Activated naive CD4-positive, alpha-beta T cell treated with anti-CD3 and anti-CD28 coated beads, Interleukin-2, amount 50 U/mL, for 72 hours (primary cell): ENCODE data around the gene NMNAT1. TPM values are rescaled to one million over a fixed set of nuclear protein-coding genes. Genes with fewer than 3 reads are reported as not detected.

Source experiments
- ATAC-seq, 2 donors: fragments of 150-1000 bp; cut with Tn5 transposase; 2 replicates each; pipeline ENCODE4 v1.10.0; 2021; ENCODE audit warnings: mild to moderate bottlenecking in 2 of 2, moderate library complexity in 2 of 2
- DNase-seq, 2 donors: peaks; one replicate each; pipeline ENCODE4 v3.0.0; 2021 to 2022; ENCODE audit warnings: low spot score in 2 of 2
- H3K27ac Mint-ChIP-seq, 2 donors: one replicate each; pipeline ENCODE4 v1.8.0; 2022; ENCODE audit warnings: mild to moderate bottlenecking in 2 of 2, mixed read lengths in 2 of 2
- H3K36me3 Mint-ChIP-seq, 2 donors: one replicate each; pipeline ENCODE4 v1.8.0; 2022; ENCODE audit warnings: mixed read lengths in 2 of 2
- H3K9me3 Mint-ChIP-seq, 2 donors: one replicate each; pipeline ENCODE4 v1.8.0; 2022; ENCODE audit warnings: mixed read lengths in 2 of 2
- total RNA-seq, 2 donors: library from RNA; stranded (reverse); gene quantifications; one replicate each; pipeline ENCODE4 v1.2.3, GENCODE V29; 2022

The NMNAT1 gene
- total RNA-seq: 10 to 100 TPM in 1 of 2 donors, 1 to 10 TPM in 1; 6.0 to 13.1 TPM

DNA sequence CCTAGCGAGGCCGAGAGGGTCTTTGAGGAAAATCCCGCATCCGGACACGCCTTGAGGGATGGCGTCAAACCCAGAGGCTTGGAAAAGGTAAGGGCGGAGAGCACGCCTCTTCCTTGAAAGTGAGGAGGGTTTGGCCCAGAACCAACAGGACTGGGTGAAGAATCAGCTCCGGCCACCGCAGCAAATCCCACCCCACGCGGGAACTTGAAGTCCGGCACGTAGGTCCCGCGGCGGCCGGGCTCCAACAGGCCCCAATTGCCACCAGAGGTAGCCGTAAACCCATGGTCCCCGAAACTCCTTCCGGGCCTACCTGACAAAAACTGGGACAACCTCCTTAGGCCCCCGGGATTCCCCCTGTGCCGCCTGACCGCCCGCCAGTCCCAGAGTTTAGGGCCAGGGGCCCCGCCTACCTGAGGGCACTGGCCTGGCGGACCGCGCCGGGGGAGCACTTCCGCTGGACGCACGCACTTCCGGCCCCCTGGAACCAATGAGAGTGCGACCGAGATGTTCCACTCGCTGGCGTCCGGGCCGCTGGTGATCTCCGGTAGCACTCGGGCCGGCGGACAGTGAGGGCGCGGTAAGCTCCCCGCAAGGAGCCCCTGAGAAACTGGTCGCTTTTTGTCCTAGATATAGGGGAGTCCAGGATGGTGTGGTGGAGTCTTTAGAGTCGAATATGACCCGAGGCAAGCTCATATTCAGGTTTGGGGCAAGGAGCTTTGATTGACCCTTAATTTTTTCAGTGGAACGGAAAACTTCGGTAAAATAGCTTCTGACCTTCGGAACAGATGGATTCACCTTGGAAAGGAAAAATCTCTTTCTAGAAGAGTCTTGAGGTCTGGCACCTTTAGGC lies at the start of gene NMNAT1, which contains the start of gene LZIC:
Gene NMNAT1 (plus strand): TSS at position 537 of the 850 bp plus-strand sequence. CDS start 28,599 bp downstream, outside the sequence.
Gene LZIC (minus strand): TSS at position 453 of the 850 bp plus-strand sequence. CDS start 6,772 bp downstream, outside the sequence.
- ATAC-seq (peak; percentile 98 to 99), DNase-seq (peak; percentile 93 to 97)
- no peaks in the 10 kb centered on the region for H3K9me3 Mint-ChIP-seq
- peaks cover 13 to 14% of the 10 kb centered on the region in 2 donors for H3K36me3 Mint-ChIP-seq
- H3K27ac Mint-ChIP-seq: peak within 1 kb of the TSS; percentile 96 to 99

DNA sequence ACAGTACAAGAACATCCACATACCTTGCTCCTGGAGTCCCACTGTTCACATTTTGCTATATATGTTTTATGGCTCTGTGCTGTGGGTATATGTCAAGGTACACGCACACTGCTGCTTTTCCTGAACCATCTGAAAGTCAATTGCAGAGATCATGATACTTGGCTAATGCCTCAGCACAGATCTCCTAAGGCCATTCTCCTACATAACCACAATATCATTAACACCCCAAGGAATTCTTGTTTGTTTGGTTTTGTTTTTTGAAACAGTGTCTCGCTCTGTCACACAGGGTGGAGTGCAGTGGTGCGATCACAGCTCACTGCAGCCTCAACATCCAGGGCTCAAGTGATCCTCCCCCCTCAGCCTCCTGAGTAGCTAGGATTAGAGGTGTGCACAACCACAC lies 49.2 kb upstream of the NMNAT1 start:
- H3K9me3 Mint-ChIP-seq: no peaks in the 10 kb centered on the region
- peak overlapping the region in 1 of 2 donors; percentile 58 for H3K27ac Mint-ChIP-seq
- H3K36me3 Mint-ChIP-seq: no peaks in the 10 kb centered on the region
- ATAC-seq (no peak), DNase-seq (no peak)

DNA sequence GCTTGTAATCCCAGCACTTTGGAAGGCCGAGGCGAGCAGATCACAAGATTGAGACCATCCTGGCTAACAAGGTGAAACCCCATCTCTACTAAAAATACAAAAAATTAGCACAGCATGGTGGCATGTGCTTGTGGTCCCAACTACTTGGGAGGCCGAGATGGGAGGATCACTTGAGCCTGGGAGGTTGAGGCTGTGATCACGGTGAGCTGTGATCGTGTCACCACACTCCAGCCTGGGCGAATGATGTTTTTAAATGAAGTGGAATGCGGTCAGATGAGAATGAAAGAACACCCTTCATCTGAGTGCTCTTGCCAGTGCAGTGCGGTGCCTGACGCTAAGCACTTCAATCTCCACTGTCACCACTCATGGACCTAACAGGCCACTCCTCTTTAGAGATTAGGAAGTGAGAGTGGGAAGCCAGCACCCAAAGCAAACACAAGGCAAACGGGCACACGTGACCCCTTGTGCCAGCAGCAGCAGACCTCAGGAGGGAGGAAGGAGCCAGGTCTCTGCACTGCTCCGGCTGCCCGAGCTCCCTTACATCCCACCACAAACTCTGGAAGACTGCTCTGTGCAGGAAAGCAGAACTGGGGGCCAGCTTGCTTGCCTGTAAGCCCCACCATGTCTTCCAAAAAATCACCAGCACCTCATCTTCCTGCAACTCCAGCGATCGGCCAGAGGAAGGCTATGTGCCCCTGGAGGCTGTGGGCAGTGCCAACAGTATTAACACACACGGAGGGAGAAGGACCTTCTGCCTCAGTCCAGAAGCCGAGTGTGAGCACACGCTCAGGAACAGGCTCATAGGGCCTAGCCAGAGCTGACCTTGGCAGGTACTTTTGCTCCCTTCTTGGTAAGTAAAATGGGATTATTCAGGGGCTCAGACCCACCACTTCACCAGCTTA lies 42.9 kb upstream of the NMNAT1 start:
- Mint-ChIP-seq H3K36me3 (no peaks in the 10 kb centered on the region), H3K27ac (no peak overlapping the region), H3K9me3 (no peaks in the 10 kb centered on the region)
- DNase-seq (no peak), ATAC-seq (peak in 1 of 2 donors; percentile 4)

DNA sequence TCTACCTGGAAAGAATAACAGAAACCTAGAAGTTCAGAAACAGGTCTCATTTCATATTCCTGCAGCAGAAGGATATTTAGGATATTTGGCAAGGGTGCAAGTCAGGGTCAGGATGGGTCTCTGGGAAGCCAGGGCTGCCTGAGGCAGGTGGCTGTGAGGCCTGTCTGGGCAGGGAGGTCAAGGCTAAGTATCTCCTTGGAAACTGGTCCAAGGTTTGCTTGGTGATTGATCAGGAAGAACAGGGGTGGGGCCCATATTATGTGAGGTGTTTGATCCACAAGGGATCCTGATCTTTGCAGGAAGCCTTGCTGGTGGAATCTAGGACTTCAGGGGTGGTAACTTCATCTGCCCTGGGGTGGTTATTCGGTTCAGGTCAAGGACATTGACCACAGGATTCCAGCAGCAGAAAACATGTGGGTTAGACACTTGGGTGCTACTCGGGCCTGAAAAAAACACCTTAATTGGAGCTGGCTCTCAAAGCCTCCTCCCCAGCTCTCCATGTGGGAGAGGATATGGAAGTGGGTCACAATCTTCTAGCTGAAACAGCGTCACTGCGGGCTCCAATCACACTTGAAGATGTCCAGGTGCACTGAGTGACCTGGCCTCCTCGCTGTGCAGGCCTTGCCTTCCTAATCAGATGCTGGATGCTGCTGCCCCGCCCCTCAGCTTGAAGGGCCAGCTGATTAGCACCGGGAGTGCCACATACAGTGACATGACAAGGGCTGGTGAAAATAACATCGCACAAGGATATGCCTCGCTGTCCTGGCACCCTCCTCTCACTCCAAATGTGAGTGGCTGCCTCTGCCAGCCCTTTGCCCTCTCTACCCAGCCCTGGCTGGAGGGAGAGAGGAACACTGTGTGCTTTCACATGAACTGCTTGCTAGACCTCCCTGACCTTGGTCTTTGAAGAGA lies 41.9 kb upstream of the NMNAT1 start:
- ATAC-seq (no peak), DNase-seq (no peak)
- H3K36me3 Mint-ChIP-seq: no peaks in the 10 kb centered on the region
- H3K9me3 Mint-ChIP-seq: no peaks in the 10 kb centered on the region
- H3K27ac Mint-ChIP-seq: no peak overlapping the region

DNA sequence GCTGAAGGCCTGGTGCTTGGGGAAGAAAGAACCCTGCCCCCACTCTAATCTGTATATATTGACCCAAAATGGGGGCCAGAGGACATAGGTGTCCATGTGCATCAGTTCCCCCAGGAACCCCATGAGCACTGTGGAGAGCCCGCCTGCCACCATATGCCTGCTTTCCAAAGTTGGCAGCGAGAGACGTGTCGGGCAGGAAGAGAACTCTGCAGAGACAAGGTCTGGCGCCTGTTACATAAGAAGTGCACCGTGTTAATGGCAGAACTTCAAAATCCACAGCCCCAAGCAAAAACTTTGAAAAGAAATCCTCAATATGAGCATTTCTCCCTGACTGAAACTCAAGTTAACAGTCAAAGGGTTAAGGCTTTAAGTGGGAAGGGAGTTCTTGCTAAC lies 41.2 kb upstream of the NMNAT1 start:
- Mint-ChIP-seq H3K9me3 (no peaks in the 10 kb centered on the region), H3K27ac (no peak overlapping the region), H3K36me3 (no peaks in the 10 kb centered on the region)
- ATAC-seq (no peak), DNase-seq (no peak)

DNA sequence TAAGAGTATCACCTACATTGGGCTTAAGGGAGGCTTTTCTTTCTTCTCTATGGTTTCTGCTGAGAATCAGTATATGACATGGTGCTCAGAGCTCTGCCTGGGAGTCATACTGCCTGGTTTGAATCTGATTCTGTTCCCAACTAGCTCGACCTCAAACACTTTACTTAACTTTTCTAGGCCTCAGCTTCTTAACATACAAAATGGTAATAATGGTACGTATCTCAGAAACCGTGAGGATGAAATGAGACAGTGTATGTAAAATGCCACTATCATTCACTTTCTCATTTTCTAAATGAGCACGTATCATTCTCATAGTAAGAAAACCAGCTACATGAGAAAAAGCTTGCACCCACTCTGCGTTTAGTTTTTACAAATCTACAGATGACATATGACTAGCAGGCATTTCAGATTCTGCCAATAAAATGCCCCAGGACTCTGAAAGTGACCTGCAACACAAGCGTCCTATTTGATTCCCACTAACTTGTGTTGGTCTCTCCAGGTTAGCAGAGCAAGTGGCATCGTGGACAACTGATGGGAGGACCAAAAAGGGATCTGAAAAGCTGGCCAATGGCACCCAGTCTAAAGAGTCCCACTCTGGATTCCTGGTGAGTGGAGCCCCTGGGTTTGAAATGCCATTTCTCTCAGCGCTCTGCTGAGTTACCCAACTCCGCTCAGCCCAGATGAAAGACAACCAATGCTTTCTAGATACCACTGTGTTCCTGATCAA lies 39.3 kb upstream of the NMNAT1 start:
- peak overlapping the region; percentile 76 to 94 for H3K27ac Mint-ChIP-seq
- peak; percentile 89 to 94 for ATAC-seq
- H3K9me3 Mint-ChIP-seq: no peaks in the 10 kb centered on the region
- H3K36me3 Mint-ChIP-seq: peaks cover 0 to 5% of the 10 kb centered on the region in 2 donors
- peak in 1 of 2 donors; percentile 35 for DNase-seq

DNA sequence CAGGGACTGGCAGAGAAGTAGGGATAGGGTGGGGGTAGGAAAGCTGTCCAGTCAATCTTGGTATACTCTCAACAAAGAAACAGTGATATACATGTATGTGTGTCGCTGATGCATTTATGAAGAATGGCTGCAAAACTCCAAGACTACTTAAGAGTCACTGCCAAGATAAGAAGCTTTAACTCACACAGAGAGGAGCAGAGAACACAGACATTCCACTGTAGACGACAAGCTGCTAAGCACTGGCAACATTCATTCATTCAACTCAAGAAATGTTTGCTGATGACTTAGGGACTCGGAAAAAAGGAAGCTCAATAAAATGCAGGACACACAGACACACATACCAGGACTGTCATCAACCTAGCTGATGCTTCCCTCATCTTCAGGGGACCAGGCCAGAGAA lies 38.7 kb upstream of the NMNAT1 start:
- peaks cover 6 to 11% of the 10 kb centered on the region in 2 donors for H3K36me3 Mint-ChIP-seq
- H3K27ac Mint-ChIP-seq: peak overlapping the region; percentile 76 to 94
- H3K9me3 Mint-ChIP-seq: no peaks in the 10 kb centered on the region
- ATAC-seq (no peak), DNase-seq (no peak)

DNA sequence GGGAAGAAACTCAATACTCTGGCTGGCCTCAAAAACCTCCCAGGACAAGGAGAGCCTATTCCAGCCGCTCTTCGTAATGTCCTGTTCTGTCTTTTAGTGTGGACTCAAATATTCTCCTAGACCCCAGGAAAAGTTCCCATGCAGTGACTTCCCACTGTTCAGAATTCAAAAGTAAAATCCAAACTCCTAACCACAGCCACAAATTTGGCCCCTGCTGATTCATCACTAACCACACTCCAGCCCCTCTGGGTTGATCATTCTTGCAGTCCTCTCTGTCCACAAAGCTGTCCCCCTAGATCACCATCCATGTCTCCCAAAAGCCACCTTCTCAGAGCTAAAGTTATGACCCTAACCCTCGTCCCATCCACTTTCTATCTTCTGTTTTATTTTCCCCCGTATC lies 38.3 kb upstream of the NMNAT1 start:
- Mint-ChIP-seq H3K27ac (peak overlapping the region; percentile 5 to 76), H3K36me3 (peaks cover 6 to 12% of the 10 kb centered on the region in 2 donors), H3K9me3 (no peaks in the 10 kb centered on the region)
- no peak for DNase-seq
- ATAC-seq: no peak

DNA sequence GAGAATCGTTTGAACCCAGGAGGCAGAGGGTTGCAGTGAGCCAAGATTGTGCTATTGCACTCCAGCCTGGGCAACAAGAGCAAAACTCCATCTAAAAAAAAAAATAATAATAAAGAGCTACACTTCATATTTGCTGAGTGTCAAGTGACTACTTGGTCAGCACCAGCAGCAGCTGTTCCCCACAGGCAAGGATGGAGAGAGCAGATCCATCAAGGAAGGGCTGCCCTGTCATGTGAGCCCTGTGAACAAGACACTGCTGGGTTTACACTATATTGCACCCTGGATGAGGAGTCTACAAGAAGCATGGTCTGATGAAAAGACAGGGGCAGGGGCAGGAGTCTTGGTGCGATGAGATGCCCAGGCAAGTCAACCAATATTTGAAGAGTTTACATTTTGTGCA lies 36.8 kb upstream of the NMNAT1 start:
- no peaks in the 10 kb centered on the region for H3K9me3 Mint-ChIP-seq
- ATAC-seq (no peak), DNase-seq (no peak)
- H3K36me3 Mint-ChIP-seq: peaks cover 6 to 12% of the 10 kb centered on the region in 2 donors
- H3K27ac Mint-ChIP-seq: no peak overlapping the region

DNA sequence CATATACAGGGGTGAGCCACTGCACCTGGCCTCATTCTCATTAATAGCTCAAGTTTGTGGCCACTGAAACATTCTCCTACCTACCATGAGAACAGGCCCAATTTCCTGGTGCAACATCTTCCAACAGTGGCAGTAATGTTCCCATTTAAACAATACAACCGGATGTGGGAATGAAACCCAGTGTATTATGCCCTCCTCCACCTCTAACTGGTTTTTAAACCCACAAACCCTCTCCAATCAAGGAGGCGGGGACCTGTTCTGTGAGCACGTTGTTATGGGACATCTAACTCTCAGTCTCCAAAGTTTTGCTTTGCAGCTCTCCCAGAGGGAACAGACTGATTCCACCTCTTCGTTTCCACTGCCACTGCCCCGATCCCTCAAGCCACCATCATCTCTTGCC lies 35.8 kb upstream of the NMNAT1 start:
- Mint-ChIP-seq H3K9me3 (no peaks in the 10 kb centered on the region), H3K27ac (peak overlapping the region in 1 of 2 donors; percentile 3), H3K36me3 (peaks cover 6 to 12% of the 10 kb centered on the region in 2 donors)
- DNase-seq: no peak
- ATAC-seq: no peak

DNA sequence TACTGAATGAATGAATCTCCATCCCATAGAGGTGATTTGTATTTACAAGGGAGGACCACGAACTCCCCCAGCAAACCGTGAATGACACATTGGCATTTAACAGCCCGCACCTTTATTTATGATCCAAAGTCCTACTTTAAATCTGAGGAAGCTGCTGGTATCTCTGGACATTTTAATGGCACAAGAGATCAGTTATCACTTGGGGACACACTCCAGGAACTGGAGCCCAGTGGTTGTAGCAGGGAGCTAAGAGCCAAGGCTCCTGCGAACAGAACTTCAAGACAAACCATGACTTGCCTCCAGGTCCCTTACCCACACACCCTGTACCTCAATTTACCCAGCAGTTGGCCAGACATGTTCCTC lies 34.4 kb upstream of the NMNAT1 start:
- peak overlapping the region; percentile 95 to 99 for H3K27ac Mint-ChIP-seq
- H3K36me3 Mint-ChIP-seq: peaks cover 6 to 12% of the 10 kb centered on the region in 2 donors
- no peaks in the 10 kb centered on the region for H3K9me3 Mint-ChIP-seq

DNA sequence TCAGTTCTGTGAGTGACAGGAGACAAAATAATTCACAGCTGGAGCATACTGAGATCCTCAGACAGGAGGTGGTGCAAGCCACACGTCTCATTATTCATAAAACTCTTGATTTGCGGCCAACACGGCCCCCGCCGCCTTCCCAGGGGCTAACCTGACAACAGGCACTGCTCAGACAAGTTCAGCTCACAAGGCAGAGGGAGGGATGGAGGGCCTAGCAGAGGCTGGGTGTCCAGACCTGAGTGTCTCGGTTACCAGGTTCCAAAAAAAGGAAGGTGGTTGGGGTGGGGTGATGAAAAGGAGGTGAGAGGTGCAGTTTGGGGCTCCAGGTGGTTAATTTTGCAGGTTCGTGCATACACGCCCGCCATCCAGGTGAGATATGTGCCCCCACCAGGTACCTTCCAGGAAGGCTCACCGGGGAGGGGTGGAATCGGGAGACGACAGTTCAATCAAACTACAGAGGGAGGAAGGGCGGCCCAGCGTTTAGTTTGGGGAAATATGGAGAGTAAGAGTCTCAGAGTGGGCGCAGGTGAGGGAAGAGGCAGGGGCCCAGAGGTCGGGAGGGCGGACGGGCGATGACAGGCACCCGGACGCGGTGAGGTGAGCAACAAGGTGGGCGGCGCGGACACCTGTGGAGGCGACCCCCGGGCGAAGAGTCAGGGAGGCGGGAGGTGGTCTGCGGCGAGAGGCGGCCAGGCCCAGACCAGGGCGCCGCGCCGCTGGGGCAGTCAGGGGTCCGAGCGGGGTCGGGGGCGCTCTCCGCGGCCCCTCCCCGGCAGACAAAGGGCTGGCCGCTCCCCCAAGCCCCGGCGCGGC lies 33.8 kb upstream of the NMNAT1 start:
- ATAC-seq (peak in 1 of 2 donors; percentile 2), DNase-seq (peak; percentile 56 to 70)
- H3K36me3 Mint-ChIP-seq: peaks cover 6 to 12% of the 10 kb centered on the region in 2 donors
- peak overlapping the region; percentile 95 to 99 for H3K27ac Mint-ChIP-seq
- no peaks in the 10 kb centered on the region for H3K9me3 Mint-ChIP-seq

More for the DNA sequence above, 34.4 kb upstream of the NMNAT1 start:
- ATAC-seq (no peak), DNase-seq (no peak)

DNA sequence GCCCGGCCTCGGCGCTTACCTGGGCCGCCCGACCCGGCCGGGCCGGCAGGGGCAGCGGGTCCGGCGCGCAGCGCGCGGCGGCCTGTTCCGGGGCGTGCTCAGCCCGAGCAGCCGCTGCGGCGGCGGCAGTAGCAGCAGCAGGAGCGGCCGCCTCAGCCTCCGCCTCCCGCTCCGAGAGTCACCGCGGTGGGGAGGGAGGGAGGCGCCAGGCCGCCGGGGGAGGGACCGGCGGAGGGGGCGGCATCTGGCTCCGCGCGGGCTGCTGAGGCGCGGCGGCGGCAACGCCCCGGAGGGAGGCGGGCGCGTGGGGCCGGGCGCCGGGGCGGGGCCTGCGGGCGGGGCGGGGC lies 33.2 kb upstream of the NMNAT1 start, which contains the start of gene CTNNBIP1:
Gene CTNNBIP1 (minus strand): TSS at position 194 of the 347 bp plus-strand sequence. CDS start 38,205 bp downstream, outside the sequence.
- ATAC-seq (peak; percentile 80 to 82), DNase-seq (no peak)
- Mint-ChIP-seq H3K36me3 (peaks cover 6 to 12% of the 10 kb centered on the region in 2 donors), H3K9me3 (no peaks in the 10 kb centered on the region), H3K27ac (peak within 1 kb of the TSS; percentile 95 to 99)

DNA sequence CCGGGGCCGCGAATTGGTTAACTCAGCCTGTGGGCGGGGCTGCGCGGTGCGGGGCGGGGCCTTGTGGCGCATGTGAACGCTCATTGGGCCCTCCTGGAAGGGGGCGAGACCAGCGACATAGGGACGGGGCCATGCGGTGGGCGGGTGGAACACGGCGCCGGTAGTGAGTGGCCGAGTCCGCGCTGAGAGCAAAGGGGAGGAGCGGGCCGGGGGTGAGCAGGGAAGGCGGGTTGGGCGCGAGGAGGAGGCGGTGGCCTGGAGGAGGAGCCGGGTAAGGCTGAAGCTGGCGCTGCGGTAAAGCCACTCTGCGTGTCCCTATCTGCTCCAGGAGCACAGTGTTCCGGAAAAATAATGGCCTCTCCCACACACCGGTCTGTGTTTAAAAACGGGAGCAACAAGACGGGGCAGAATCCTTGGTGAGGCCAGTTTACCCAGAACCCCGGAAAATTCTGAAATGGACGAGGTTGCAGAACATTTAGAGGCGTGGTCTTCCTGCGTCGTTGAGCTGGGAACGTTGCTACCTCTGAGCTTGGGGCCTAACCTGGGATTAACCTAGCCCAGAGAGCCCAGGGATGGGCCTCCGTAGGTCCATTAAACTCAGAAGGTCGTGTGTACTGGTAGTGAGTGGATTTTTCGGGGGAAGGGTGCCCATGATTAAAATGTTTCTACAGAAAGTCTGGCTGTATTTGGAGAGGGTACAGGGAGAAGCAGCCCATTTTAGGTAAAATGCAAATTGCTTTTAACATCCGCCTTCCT lies 32.7 kb upstream of the NMNAT1 start:
- Mint-ChIP-seq H3K9me3 (no peaks in the 10 kb centered on the region), H3K27ac (peak overlapping the region; percentile 80 to 96), H3K36me3 (peaks cover 6 to 12% of the 10 kb centered on the region in 2 donors)
- DNase-seq: peak; percentile 100
- peak; percentile 95 to 96 for ATAC-seq
